Measurements from ENCODE around the gene SH3TC2.

Gene SH3TC2

GRCh38 chr5:148968311-148968710 is 94.6 kb downstream of the SH3TC2 start (continued):
- TF ChIP-seq, protein P1, sequence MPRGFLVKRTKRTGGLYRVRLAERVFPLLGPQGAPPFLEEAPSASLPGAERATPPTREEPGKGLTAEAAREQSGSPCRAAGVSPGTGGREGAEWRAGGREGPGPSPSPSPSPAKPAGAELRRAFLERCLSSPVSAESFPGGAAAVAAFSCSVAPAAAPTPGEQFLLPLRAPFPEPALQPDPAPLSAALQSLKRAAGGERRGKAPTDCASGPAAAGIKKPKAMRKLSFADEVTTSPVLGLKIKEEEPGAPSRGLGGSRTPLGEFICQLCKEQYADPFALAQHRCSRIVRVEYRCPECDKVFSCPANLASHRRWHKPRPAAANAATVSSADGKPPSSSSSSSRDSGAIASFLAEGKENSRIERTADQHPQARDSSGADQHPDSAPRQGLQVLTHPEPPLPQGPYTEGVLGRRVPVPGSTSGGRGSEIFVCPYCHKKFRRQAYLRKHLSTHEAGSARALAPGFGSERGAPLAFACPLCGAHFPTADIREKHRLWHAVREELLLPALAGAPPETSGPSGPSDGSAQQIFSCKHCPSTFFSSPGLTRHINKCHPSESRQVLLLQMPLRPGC (tag by site-specific recombination; IDR thresholded peaks at IDR 0.05), result no peak
- TF ChIP-seq PRDM10 (tag by site-specific recombination; IDR thresholded peaks at IDR 0.05) (no peak), ZBTB6 (tag by site-specific recombination; IDR thresholded peaks at IDR 0.05) (no peak), ZNF776 (tag by site-specific recombination; IDR thresholded peaks at IDR 0.05; ENCODE audit: borderline replicate concordance) (no peak)
- TF ChIP-seq, protein P2, sequence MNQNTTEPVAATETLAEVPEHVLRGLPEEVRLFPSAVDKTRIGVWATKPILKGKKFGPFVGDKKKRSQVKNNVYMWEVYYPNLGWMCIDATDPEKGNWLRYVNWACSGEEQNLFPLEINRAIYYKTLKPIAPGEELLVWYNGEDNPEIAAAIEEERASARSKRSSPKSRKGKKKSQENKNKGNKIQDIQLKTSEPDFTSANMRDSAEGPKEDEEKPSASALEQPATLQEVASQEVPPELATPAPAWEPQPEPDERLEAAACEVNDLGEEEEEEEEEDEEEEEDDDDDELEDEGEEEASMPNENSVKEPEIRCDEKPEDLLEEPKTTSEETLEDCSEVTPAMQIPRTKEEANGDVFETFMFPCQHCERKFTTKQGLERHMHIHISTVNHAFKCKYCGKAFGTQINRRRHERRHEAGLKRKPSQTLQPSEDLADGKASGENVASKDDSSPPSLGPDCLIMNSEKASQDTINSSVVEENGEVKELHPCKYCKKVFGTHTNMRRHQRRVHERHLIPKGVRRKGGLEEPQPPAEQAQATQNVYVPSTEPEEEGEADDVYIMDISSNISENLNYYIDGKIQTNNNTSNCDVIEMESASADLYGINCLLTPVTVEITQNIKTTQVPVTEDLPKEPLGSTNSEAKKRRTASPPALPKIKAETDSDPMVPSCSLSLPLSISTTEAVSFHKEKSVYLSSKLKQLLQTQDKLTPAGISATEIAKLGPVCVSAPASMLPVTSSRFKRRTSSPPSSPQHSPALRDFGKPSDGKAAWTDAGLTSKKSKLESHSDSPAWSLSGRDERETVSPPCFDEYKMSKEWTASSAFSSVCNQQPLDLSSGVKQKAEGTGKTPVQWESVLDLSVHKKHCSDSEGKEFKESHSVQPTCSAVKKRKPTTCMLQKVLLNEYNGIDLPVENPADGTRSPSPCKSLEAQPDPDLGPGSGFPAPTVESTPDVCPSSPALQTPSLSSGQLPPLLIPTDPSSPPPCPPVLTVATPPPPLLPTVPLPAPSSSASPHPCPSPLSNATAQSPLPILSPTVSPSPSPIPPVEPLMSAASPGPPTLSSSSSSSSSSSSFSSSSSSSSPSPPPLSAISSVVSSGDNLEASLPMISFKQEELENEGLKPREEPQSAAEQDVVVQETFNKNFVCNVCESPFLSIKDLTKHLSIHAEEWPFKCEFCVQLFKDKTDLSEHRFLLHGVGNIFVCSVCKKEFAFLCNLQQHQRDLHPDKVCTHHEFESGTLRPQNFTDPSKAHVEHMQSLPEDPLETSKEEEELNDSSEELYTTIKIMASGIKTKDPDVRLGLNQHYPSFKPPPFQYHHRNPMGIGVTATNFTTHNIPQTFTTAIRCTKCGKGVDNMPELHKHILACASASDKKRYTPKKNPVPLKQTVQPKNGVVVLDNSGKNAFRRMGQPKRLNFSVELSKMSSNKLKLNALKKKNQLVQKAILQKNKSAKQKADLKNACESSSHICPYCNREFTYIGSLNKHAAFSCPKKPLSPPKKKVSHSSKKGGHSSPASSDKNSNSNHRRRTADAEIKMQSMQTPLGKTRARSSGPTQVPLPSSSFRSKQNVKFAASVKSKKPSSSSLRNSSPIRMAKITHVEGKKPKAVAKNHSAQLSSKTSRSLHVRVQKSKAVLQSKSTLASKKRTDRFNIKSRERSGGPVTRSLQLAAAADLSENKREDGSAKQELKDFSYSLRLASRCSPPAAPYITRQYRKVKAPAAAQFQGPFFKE (tag by site-specific recombination; IDR thresholded peaks at IDR 0.05; ENCODE audit: borderline replicate concordance), result no peak
- TF ChIP-seq, protein P3, sequence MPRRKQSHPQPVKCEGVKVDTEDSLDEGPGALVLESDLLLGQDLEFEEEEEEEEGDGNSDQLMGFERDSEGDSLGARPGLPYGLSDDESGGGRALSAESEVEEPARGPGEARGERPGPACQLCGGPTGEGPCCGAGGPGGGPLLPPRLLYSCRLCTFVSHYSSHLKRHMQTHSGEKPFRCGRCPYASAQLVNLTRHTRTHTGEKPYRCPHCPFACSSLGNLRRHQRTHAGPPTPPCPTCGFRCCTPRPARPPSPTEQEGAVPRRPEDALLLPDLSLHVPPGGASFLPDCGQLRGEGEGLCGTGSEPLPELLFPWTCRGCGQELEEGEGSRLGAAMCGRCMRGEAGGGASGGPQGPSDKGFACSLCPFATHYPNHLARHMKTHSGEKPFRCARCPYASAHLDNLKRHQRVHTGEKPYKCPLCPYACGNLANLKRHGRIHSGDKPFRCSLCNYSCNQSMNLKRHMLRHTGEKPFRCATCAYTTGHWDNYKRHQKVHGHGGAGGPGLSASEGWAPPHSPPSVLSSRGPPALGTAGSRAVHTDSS (tag by site-specific recombination; IDR thresholded peaks at IDR 0.05), result no peak

GRCh38 chr5:148967783-148968182 is 95.1 kb downstream of the SH3TC2 start:
- H3K27ac ChIP-seq (ENCODE audit: extremely low read depth, low read depth, low read length), result no peak overlapping the region
- H3K4me1 ChIP-seq (ENCODE audit: control insufficient read depth, insufficient read depth, low read length), result no peaks in the 10 kb centered on the region
- ChIA-PET CTCF (interaction anchor here (1.8 to 3.2 kb wide), 3 partner anchors 10 to 234 kb away, joined by 6 to 19 read pairs (median 11); no protein-coding TSS in a partner anchor), POLR2A (interaction anchor here (0.7 kb wide), 1 partner anchor 34 kb away, joined by 3 read pairs; no protein-coding TSS in a partner anchor)
- H3K4me3 ChIP-seq (ENCODE audit: low read depth, low read length), result no peak overlapping the region
- H3K9me3 ChIP-seq (ENCODE audit: control insufficient read depth, insufficient read depth, low read depth, low read length), result no peaks in the 10 kb centered on the region
- TF ChIP-seq YY2 (tag by site-specific recombination; IDR thresholded peaks at IDR 0.05), result no peak
- TF ChIP-seq ZSCAN30 (tag by site-specific recombination; IDR thresholded peaks at IDR 0.05), result no peak
- TF ChIP-seq, protein P4, sequence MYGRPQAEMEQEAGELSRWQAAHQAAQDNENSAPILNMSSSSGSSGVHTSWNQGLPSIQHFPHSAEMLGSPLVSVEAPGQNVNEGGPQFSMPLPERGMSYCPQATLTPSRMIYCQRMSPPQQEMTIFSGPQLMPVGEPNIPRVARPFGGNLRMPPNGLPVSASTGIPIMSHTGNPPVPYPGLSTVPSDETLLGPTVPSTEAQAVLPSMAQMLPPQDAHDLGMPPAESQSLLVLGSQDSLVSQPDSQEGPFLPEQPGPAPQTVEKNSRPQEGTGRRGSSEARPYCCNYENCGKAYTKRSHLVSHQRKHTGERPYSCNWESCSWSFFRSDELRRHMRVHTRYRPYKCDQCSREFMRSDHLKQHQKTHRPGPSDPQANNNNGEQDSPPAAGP (tag by site-specific recombination; IDR thresholded peaks at IDR 0.05), result no peak
- TF ChIP-seq ZSCAN18 (tag by site-specific recombination; IDR thresholded peaks at IDR 0.05), result no peak
- TF ChIP-seq ZBTB1 (tag by site-specific recombination; IDR thresholded peaks at IDR 0.05), result no peak
- TF ChIP-seq ZNF16 (tag by site-specific recombination; IDR thresholded peaks at IDR 0.05; ENCODE audit: low read depth), result no peak
- H3K36me3 ChIP-seq (ENCODE audit: control insufficient read depth in 2 of 2, insufficient read depth in 1 of 2, low read length in 2 of 2), result no peaks in the 10 kb centered on the region

Measured in HEK293 (cell line).